GM23338 (cell line): Measurements from ENCODE around the gene CSTPP1. TPM values are rescaled to one million over a fixed set of nuclear protein-coding genes. Genes with fewer than 3 reads are reported as not detected.

Experiments used
- ATAC-seq: fragments of 200-7000 bp; cut with Tn5 transposase; 3 replicates; pipeline ENCODE4 v1.9.1; 2020
- DNase-seq: peaks from one replicate; pipeline ENCODE4 v3.0.0-alpha.2; 2015; ENCODE audit warnings: low spot score
- H2AFZ ChIP-seq: fragments of 200-600 bp; sonication (generic); 2 replicates; pipeline ENCODE4 v1.8.0; 2016; ENCODE audit warnings: antibody characterized with exemption, mild to moderate bottlenecking, moderate library complexity
- H3F3A ChIP-seq: fragments of 200-600 bp; sonication (generic); replicated peaks from 2 replicates; pipeline ENCODE4 v1.8.0; 2017; ENCODE audit warnings: antibody characterized with exemption, mixed run types, low read depth
- H3K27ac ChIP-seq: fragments of 200-600 bp; sonication (generic); 2 replicates; pipeline ENCODE4 v1.6.1; 2016; ENCODE audit warnings: low read depth
- H3K27me3 ChIP-seq: fragments of 200-600 bp; sonication (generic); 2 replicates; pipeline ENCODE4 v1.8.0; 2016; ENCODE audit warnings: mild to moderate bottlenecking, mixed run types, moderate library complexity; ENCODE audit not compliant: insufficient read depth
- H3K36me3 ChIP-seq: fragments of 200-600 bp; sonication (generic); 2 replicates; pipeline ENCODE4 v1.8.0; 2016; ENCODE audit warnings: mild to moderate bottlenecking; ENCODE audit not compliant: insufficient read depth
- H3K4me1 ChIP-seq: fragments of 200-600 bp; sonication (generic); 2 replicates; pipeline ENCODE4 v1.8.0; 2016; ENCODE audit warnings: mild to moderate bottlenecking, moderate library complexity; ENCODE audit not compliant: insufficient read depth
- H3K4me2 ChIP-seq: fragments of 200-600 bp; sonication (generic); 2 replicates; pipeline ENCODE4 v1.7.1; 2017; ENCODE audit warnings: mixed run types
- H3K4me3 ChIP-seq: fragments of 200-600 bp; sonication (generic); 2 replicates; pipeline ENCODE4 v1.6.1; 2016; ENCODE audit warnings: mixed run types
- H3K79me2 ChIP-seq: fragments of 200-600 bp; sonication (generic); replicated peaks from 2 replicates; pipeline ENCODE4 v1.8.0; 2017; ENCODE audit warnings: mild to moderate bottlenecking; ENCODE audit not compliant: insufficient read depth
- H3K9me2 ChIP-seq: fragments of 200-600 bp; sonication (generic); 2 replicates; pipeline ENCODE4 v1.8.0; 2017; ENCODE audit not compliant: insufficient read depth
- H4K20me1 ChIP-seq: fragments of 200-600 bp; sonication (generic); replicated peaks from 2 replicates; pipeline ENCODE4 v1.8.0; 2017; ENCODE audit warnings: mild to moderate bottlenecking; ENCODE audit not compliant: insufficient read depth
- H3K27ac Mint-ChIP-seq: 2 replicates; pipeline ENCODE4 v1.8.0; 2020; ENCODE audit warnings: inconsistent platforms, mild to moderate bottlenecking, moderate library complexity, mixed read lengths
- H3K27me3 Mint-ChIP-seq: 3 replicates; pipeline ENCODE4 v1.8.0; 2022; ENCODE audit warnings: low read depth, mild to moderate bottlenecking, moderate library complexity, mixed read lengths, inconsistent platforms; ENCODE audit not compliant: insufficient read depth, poor library complexity
- H3K36me3 Mint-ChIP-seq: 3 replicates; pipeline ENCODE4 v1.8.0; 2021; ENCODE audit warnings: low read depth, mild to moderate bottlenecking, inconsistent platforms, moderate library complexity, mixed read lengths
- H3K4me1 Mint-ChIP-seq: 3 replicates; pipeline ENCODE4 v1.8.0; 2020; ENCODE audit warnings: mild to moderate bottlenecking, inconsistent platforms, mixed read lengths
- H3K4me3 Mint-ChIP-seq: 3 replicates; pipeline ENCODE4 v1.8.0; 2021; ENCODE audit warnings: moderate library complexity, mild to moderate bottlenecking, inconsistent platforms, mixed read lengths
- H3K9me3 Mint-ChIP-seq: 3 replicates; pipeline ENCODE4 v1.8.0; 2020; ENCODE audit warnings: moderate library complexity, mild to moderate bottlenecking, inconsistent platforms, mixed read lengths
- JUNB ChIP-seq: IDR thresholded peaks from one replicate; pipeline ENCODE4 v1.6.1; 2016; ENCODE audit warnings: antibody characterized with exemption; ENCODE audit not compliant: unreplicated experiment
- POLR2AphosphoS5 ChIP-seq: IDR thresholded peaks from 2 replicates; pipeline ENCODE4 v1.6.1; 2016; ENCODE audit warnings: antibody characterized with exemption, low read depth
- STAT1 ChIP-seq: IDR thresholded peaks from one replicate; pipeline ENCODE4 v1.6.1; 2016; ENCODE audit warnings: antibody characterized with exemption; ENCODE audit not compliant: unreplicated experiment
- ZNF114 ChIP-seq: fragments of 250-450 bp; sonication (Bioruptor Pico); IDR thresholded peaks from 2 replicates; pipeline ENCODE4 v1.5.0; 2020; ENCODE audit warnings: mild to moderate bottlenecking, moderate library complexity
- ZNF331 ChIP-seq: fragments of 250-450 bp; sonication (Bioruptor Pico); IDR thresholded peaks from 2 replicates; pipeline ENCODE4 v1.5.0; 2020; ENCODE audit warnings: low read depth, mild to moderate bottlenecking, moderate library complexity
- polyA plus RNA-seq: library from polyadenylated mRNA; unstranded; fragments of >200 nt; fragmentation: Nextera tagmentation; extraction: Ambion mirVana; gene quantifications from 2 replicates; pipeline ENCODE4 v1.2.1, GENCODE V29; 2016
- total RNA-seq: library from RNA; depleted of rRNA; stranded (reverse); fragments of >200 nt; shearing (Covaris generic); gene quantifications from 2 replicates; pipeline ENCODE4 v1.2.3, GENCODE V29; 2014
- TF ChIP-seq, protein P1 (sequence below): IDR thresholded peaks from 2 replicates; pipeline ENCODE4 v1.6.1; 2016; ENCODE audit warnings: antibody characterized with exemption
- TF ChIP-seq, protein P2 (sequence below): fragments of 250-450 bp; sonication (Bioruptor Pico); IDR thresholded peaks from 2 replicates; pipeline ENCODE4 v1.5.0; 2020; ENCODE audit warnings: mild to moderate bottlenecking, moderate library complexity
- TF ChIP-seq, protein P3 (sequence below): IDR thresholded peaks from one replicate; pipeline ENCODE4 v1.6.1; 2018; ENCODE audit warnings: antibody characterized with exemption; ENCODE audit not compliant: unreplicated experiment

The CSTPP1 gene
- total and polyA plus RNA-seq, 2 experiments from 2014 or later = 23.5 to 42.6 TPM

DNA sequence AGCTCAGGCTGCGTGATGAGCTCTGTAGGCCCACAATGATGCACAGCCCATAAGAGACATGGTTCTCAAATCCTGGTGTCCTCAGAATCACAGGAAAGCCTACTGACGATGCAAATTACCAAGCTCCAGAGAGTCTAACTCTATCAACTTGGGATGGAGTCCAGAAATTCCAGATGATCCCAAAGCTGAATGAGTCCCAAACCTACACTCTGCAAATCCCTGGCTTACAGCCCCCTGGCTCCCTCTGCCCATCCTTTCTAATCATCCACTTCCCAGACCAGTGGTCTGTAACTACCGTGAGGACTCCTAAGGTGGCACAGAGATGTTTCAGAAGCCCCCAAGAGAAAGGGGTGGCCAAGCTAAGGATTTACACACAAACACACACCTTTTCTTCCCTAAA lies 226.6 kb downstream of the CSTPP1 start:
- no peaks in the 10 kb centered on the region for H3K79me2 ChIP-seq
- no peak overlapping the region for H3K4me3 Mint-ChIP-seq
- H3K27ac Mint-ChIP-seq = no peak overlapping the region
- peaks cover 7% of the 10 kb centered on the region; the same call in 1 of the 2 replicates for H4K20me1 ChIP-seq
- H3K27me3 Mint-ChIP-seq = peaks cover 6% of the 10 kb centered on the region
- H3K4me1 ChIP-seq = 0 out of 2 replicates have a peak, but pooled peaks cover 3% of the 10 kb centered on the region
- no peaks in the 10 kb centered on the region for H3K9me2 ChIP-seq
- H3K4me2 ChIP-seq = no peak overlapping the region
- H3K27me3 ChIP-seq = no peaks in the 10 kb centered on the region
- no peak overlapping the region for H3K4me3 ChIP-seq
- H3F3A ChIP-seq = peaks cover 10% of the 10 kb centered on the region
- peaks cover 19% of the 10 kb centered on the region for H3K36me3 ChIP-seq
- TF ChIP-seq POLR2AphosphoS5 (no peak), STAT1 (no peak), ZNF114 (CRISPR knock-in tag) (no peak), ZNF331 (no peak), JUNB (no peak)
- TF ChIP-seq, protein P1, sequence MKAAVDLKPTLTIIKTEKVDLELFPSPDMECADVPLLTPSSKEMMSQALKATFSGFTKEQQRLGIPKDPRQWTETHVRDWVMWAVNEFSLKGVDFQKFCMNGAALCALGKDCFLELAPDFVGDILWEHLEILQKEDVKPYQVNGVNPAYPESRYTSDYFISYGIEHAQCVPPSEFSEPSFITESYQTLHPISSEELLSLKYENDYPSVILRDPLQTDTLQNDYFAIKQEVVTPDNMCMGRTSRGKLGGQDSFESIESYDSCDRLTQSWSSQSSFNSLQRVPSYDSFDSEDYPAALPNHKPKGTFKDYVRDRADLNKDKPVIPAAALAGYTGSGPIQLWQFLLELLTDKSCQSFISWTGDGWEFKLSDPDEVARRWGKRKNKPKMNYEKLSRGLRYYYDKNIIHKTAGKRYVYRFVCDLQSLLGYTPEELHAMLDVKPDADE = no peak
- TF ChIP-seq, protein P2, sequence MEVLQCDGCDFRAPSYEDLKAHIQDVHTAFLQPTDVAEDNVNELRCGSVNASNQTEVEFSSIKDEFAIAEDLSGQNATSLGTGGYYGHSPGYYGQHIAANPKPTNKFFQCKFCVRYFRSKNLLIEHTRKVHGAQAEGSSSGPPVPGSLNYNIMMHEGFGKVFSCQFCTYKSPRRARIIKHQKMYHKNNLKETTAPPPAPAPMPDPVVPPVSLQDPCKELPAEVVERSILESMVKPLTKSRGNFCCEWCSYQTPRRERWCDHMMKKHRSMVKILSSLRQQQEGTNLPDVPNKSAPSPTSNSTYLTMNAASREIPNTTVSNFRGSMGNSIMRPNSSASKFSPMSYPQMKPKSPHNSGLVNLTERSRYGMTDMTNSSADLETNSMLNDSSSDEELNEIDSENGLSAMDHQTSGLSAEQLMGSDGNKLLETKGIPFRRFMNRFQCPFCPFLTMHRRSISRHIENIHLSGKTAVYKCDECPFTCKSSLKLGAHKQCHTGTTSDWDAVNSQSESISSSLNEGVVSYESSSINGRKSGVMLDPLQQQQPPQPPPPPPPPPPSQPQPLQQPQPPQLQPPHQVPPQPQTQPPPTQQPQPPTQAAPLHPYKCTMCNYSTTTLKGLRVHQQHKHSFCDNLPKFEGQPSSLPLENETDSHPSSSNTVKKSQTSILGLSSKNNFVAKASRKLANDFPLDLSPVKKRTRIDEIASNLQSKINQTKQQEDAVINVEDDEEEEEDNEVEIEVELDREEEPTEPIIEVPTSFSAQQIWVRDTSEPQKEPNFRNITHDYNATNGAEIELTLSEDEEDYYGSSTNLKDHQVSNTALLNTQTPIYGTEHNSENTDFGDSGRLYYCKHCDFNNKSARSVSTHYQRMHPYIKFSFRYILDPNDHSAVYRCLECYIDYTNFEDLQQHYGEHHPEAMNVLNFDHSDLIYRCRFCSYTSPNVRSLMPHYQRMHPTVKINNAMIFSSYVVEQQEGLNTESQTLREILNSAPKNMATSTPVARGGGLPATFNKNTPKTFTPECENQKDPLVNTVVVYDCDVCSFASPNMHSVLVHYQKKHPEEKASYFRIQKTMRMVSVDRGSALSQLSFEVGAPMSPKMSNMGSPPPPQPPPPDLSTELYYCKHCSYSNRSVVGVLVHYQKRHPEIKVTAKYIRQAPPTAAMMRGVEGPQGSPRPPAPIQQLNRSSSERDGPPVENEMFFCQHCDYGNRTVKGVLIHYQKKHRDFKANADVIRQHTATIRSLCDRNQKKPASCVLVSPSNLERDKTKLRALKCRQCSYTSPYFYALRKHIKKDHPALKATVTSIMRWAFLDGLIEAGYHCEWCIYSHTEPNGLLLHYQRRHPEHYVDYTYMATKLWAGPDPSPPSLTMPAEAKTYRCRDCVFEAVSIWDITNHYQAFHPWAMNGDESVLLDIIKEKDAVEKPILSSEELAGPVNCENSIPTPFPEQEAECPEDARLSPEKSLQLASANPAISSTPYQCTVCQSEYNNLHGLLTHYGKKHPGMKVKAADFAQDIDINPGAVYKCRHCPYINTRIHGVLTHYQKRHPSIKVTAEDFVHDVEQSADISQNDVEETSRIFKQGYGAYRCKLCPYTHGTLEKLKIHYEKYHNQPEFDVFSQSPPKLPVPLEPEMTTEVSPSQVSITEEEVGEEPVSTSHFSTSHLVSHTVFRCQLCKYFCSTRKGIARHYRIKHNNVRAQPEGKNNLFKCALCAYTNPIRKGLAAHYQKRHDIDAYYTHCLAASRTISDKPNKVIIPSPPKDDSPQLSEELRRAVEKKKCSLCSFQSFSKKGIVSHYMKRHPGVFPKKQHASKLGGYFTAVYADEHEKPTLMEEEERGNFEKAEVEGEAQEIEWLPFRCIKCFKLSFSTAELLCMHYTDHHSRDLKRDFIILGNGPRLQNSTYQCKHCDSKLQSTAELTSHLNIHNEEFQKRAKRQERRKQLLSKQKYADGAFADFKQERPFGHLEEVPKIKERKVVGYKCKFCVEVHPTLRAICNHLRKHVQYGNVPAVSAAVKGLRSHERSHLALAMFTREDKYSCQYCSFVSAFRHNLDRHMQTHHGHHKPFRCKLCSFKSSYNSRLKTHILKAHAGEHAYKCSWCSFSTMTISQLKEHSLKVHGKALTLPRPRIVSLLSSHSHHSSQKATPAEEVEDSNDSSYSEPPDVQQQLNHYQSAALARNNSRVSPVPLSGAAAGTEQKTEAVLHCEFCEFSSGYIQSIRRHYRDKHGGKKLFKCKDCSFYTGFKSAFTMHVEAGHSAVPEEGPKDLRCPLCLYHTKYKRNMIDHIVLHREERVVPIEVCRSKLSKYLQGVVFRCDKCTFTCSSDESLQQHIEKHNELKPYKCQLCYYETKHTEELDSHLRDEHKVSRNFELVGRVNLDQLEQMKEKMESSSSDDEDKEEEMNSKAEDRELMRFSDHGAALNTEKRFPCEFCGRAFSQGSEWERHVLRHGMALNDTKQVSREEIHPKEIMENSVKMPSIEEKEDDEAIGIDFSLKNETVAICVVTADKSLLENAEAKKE (CRISPR knock-in tag) = no peak
- TF ChIP-seq, protein P3, sequence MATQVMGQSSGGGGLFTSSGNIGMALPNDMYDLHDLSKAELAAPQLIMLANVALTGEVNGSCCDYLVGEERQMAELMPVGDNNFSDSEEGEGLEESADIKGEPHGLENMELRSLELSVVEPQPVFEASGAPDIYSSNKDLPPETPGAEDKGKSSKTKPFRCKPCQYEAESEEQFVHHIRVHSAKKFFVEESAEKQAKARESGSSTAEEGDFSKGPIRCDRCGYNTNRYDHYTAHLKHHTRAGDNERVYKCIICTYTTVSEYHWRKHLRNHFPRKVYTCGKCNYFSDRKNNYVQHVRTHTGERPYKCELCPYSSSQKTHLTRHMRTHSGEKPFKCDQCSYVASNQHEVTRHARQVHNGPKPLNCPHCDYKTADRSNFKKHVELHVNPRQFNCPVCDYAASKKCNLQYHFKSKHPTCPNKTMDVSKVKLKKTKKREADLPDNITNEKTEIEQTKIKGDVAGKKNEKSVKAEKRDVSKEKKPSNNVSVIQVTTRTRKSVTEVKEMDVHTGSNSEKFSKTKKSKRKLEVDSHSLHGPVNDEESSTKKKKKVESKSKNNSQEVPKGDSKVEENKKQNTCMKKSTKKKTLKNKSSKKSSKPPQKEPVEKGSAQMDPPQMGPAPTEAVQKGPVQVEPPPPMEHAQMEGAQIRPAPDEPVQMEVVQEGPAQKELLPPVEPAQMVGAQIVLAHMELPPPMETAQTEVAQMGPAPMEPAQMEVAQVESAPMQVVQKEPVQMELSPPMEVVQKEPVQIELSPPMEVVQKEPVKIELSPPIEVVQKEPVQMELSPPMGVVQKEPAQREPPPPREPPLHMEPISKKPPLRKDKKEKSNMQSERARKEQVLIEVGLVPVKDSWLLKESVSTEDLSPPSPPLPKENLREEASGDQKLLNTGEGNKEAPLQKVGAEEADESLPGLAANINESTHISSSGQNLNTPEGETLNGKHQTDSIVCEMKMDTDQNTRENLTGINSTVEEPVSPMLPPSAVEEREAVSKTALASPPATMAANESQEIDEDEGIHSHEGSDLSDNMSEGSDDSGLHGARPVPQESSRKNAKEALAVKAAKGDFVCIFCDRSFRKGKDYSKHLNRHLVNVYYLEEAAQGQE = no peak
- H3K9me3 Mint-ChIP-seq = no peaks in the 10 kb centered on the region
- H3K4me1 Mint-ChIP-seq = peaks cover 3% of the 10 kb centered on the region; the same call in 1 of the 3 replicates
- DNase-seq = no peak
- peaks cover 43% of the 10 kb centered on the region for H3K36me3 Mint-ChIP-seq
- no peak overlapping the region for H2AFZ ChIP-seq
- H3K27ac ChIP-seq = no peak overlapping the region; the same call in 1 of the 2 replicates
- no peak for ATAC-seq
